CD14-positive monocyte (primary cell): ENCODE data around the gene ISX. TPM values are rescaled to one million over a fixed set of nuclear protein-coding genes. Genes with fewer than 3 reads are reported as not detected.

Experiments
- DNase-seq, 3 donors: peaks; one replicate each; pipeline ENCODE4 v3.0.0-alpha.2; 2011 to 2022
- H2AFZ ChIP-seq: 2 replicates; pipeline ENCODE4 v1.6.0; 2012; ENCODE audit warnings: mild to moderate bottlenecking, low read depth, low read length, inconsistent platforms; ENCODE audit not compliant: insufficient read depth, poor library complexity, severe bottlenecking
- H3K27ac ChIP-seq, 2 donors: 1 replicate in 1 of 2; 2 replicates in 1 of 2; pipeline ENCODE4 v1.5.1; 2012 to 2013; ENCODE audit warnings: low read length in 2 of 2, control low read depth in 1 of 2, inconsistent platforms in 1 of 2, low read depth in 1 of 2, mild to moderate bottlenecking in 1 of 2
- H3K27me3 ChIP-seq, 2 donors: one replicate each; pipeline versions ENCODE4 v1.6.0 to v1.6.1; 2011 to 2013; ENCODE audit warnings: low read length in 2 of 2; ENCODE audit not compliant: control insufficient read depth in 2 of 2, insufficient read depth in 2 of 2
- H3K36me3 ChIP-seq, 2 donors: replicated peaks in 1 of 2; 1 replicate in 1 of 2; 2 replicates in 1 of 2; pipeline versions ENCODE4 v1.5.1 to v1.6.1; 2012 to 2013; ENCODE audit warnings: low read length in 2 of 2, control low read depth in 1 of 2, inconsistent platforms in 1 of 2, mild to moderate bottlenecking in 1 of 2; ENCODE audit not compliant: insufficient read depth in 2 of 2, control insufficient read depth in 1 of 2
- H3K4me1 ChIP-seq, 2 donors: 1 replicate in 1 of 2; 2 replicates in 1 of 2; pipeline versions ENCODE4 v1.5.1 to v1.6.1; 2012 to 2013; ENCODE audit warnings: low read length in 2 of 2, control low read depth in 1 of 2, inconsistent platforms in 1 of 2, mild to moderate bottlenecking in 1 of 2, moderate library complexity in 1 of 2; ENCODE audit not compliant: insufficient read depth in 2 of 2, control insufficient read depth in 1 of 2
- H3K4me2 ChIP-seq: replicated peaks from 2 replicates; pipeline ENCODE3; 2012; ENCODE audit warnings: low read length, moderate library complexity, mild to moderate bottlenecking; ENCODE audit not compliant: poor library complexity, severe bottlenecking; ENCODE audit errors: extremely low read depth
- H3K4me3 ChIP-seq, 3 experiments: fragments of 200-600 bp in 1 of 3; sonication (generic) in 1 of 3; replicated peaks in 1 of 3; 1 replicate in 2 of 3; 2 replicates in 1 of 3; pipeline ENCODE4 v1.5.1; 2011 to 2013; ENCODE audit warnings: low read length in 3 of 3, mild to moderate bottlenecking in 3 of 3, control low read depth in 2 of 3, low read depth in 2 of 3, inconsistent platforms in 1 of 3, moderate library complexity in 1 of 3
- H3K79me2 ChIP-seq: 2 replicates; pipeline ENCODE4 v1.6.0; 2012; ENCODE audit warnings: mild to moderate bottlenecking, control low read depth, inconsistent platforms, low read length, moderate library complexity; ENCODE audit not compliant: insufficient read depth
- H3K9ac ChIP-seq: 2 replicates; pipeline ENCODE4 v1.6.0; 2017; ENCODE audit warnings: low read length, mild to moderate bottlenecking; ENCODE audit not compliant: insufficient read depth, poor library complexity, severe bottlenecking
- H3K9me3 ChIP-seq, 2 donors: replicated peaks in 1 of 2; 1 replicate in 1 of 2; 2 replicates in 1 of 2; pipeline versions ENCODE4 v1.5.1 to v1.6.1; 2012 to 2013; ENCODE audit warnings: low read length in 2 of 2, control low read depth in 1 of 2; ENCODE audit not compliant: control insufficient read depth in 1 of 2, insufficient read depth in 1 of 2
- H4K20me1 ChIP-seq: 2 replicates; pipeline ENCODE4 v1.6.0; 2012; ENCODE audit warnings: mild to moderate bottlenecking, low read length, control low read depth, moderate library complexity; ENCODE audit not compliant: insufficient read depth
- H3K27ac Mint-ChIP-seq, 7 donors: one replicate each; pipeline ENCODE4 v1.8.0; 2020; ENCODE audit warnings: mild to moderate bottlenecking in 7 of 7, mixed read lengths in 7 of 7, moderate library complexity in 6 of 7, inconsistent platforms in 2 of 7
- H3K27me3 Mint-ChIP-seq, 3 donors: one replicate each; pipeline ENCODE4 v1.8.0; 2021 to 2022; ENCODE audit warnings: low read depth in 3 of 3, mild to moderate bottlenecking in 3 of 3, mixed read lengths in 3 of 3, moderate library complexity in 3 of 3, inconsistent platforms in 1 of 3
- H3K36me3 Mint-ChIP-seq, 2 donors: one replicate each; pipeline ENCODE4 v1.8.0; 2020; ENCODE audit warnings: mixed read lengths in 2 of 2, inconsistent platforms in 1 of 2, mild to moderate bottlenecking in 1 of 2
- H3K4me1 Mint-ChIP-seq: one replicate; pipeline ENCODE4 v1.8.0; 2020; ENCODE audit warnings: mild to moderate bottlenecking, mixed read lengths
- H3K4me3 Mint-ChIP-seq, 2 donors: one replicate each; pipeline ENCODE4 v1.8.0; 2020; ENCODE audit warnings: mild to moderate bottlenecking in 2 of 2, mixed read lengths in 2 of 2, moderate library complexity in 1 of 2
- H3K9me3 Mint-ChIP-seq, 7 donors: one replicate each; pipeline ENCODE4 v1.8.0; 2020 to 2022; ENCODE audit warnings: mixed read lengths in 7 of 7, mild to moderate bottlenecking in 6 of 7, moderate library complexity in 6 of 7, inconsistent platforms in 2 of 7
- WGBS: methylation state at CpG from one replicate; pipeline ENCODE4 v1.1.5; 2013; ENCODE audit warnings: missing lambda C conversion rate; ENCODE audit not compliant: insufficient coverage; 5-methylcytosine and 5-hydroxymethylcytosine counted together
- intact Hi-C, 2 donors: fragments of 100-400 bp; cut with micrococcal nuclease; formaldehyde crosslinking; loops; one replicate each; pipeline versions ENCODE4 v1.15.0 to v1.15.1; 2023
- polyA minus RNA-seq: library from RNA; depleted of rRNA, polyadenylated mRNA; stranded (reverse); fragments of >200 nt; gene quantifications from 2 replicates; pipeline ENCODE4 v1.2.3, GENCODE V29; 2012
- polyA plus RNA-seq, 3 donors: library from polyadenylated mRNA; depleted of rRNA in 1 of 3; unstranded in 2 of 3; stranded (reverse) in 1 of 3; fragments of 300-500 nt in 2 of 3; fragments of >200 nt in 1 of 3; fragmentation: Illumina TruSeq in 2 of 3; gene quantifications; 1 replicate in 2 of 3; 2 replicates in 1 of 3; pipeline ENCODE4 v1.2.3, GENCODE V29; 2012 to 2021
- total RNA-seq, 12 experiments: library from RNA in 1 of 12; stranded (reverse) in 1 of 12; fragments of 120-200 nt in 1 of 12; gene quantifications; one replicate each; pipeline ENCODE4 v1.2.4 and lab custom pipeline; 2013 to 2026; ENCODE audit warnings: mixed read lengths in 6 of 12, inconsistent platforms in 1 of 12
- TF ChIP-seq, protein P1 (sequence below): fragments of 200-600 bp; IDR thresholded peaks from one replicate; pipeline ENCODE4 v1.8.0; 2022; ENCODE audit warnings: antibody characterized with exemption, mild to moderate bottlenecking

Gene ISX
- total RNA-seq (2013), result not detected
- polyA plus RNA-seq (not detected), polyA minus RNA-seq (not detected in 2 replicates), total RNA-seq (lab: John Stamatoyannopoulos, UW) (0 to 0.35 (median 0) reads per million in 11 experiments)

DNA sequence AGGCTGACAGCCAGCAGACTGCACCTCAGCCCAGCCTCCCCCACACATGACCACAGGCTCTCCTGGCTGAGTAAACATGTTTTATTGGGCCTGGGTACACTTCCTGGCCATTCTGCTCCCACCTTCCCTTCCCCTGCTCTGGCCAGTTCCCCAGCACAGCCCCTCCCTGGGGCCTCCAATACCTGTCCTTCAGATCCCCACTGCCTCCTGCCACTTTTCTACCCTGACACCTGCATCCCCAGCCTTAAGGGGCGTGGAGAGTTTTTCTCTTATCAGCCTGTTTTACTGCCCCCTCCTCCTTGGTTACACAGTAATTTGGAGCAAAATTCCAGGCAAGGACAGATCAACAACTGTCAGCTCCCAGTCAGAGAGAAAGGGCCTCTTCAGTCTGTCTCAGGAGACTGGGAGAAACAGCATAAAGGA is at the start of gene ISX:
ISX (plus strand) TSS at position 363 of the 423 bp plus-strand sequence. CDS start 930 bp downstream, outside the sequence.
- Histone ChIP-seq H3K9ac (no peak within 1 kb of the TSS), H3K4me2 (no peak within 1 kb of the TSS), H3K27ac (no peak within 1 kb of the TSS), H4K20me1 (no peaks in the 10 kb centered on the region), H3K9me3 (no peaks in the 10 kb centered on the region), H3K4me1 (no peaks in the 10 kb centered on the region), H2AFZ (no peak within 1 kb of the TSS), H3K36me3 (no peaks in the 10 kb centered on the region), H3K79me2 (no peaks in the 10 kb centered on the region), H3K27me3 (no peaks in the 10 kb centered on the region), H3K4me3 (no peak within 1 kb of the TSS)
- H3K9me3 Mint-ChIP-seq, result peaks cover 0 to 7% (median 2%) of the 10 kb centered on the region in 7 donors
- H3K27me3 Mint-ChIP-seq, result peaks cover 0 to 4% (median 2%) of the 10 kb centered on the region in 3 donors
- DNase-seq, result no peak
- no peak within 1 kb of the TSS for H3K27ac Mint-ChIP-seq
- H3K4me1 Mint-ChIP-seq, result peaks cover 16% of the 10 kb centered on the region
- TF ChIP-seq, protein P1, sequence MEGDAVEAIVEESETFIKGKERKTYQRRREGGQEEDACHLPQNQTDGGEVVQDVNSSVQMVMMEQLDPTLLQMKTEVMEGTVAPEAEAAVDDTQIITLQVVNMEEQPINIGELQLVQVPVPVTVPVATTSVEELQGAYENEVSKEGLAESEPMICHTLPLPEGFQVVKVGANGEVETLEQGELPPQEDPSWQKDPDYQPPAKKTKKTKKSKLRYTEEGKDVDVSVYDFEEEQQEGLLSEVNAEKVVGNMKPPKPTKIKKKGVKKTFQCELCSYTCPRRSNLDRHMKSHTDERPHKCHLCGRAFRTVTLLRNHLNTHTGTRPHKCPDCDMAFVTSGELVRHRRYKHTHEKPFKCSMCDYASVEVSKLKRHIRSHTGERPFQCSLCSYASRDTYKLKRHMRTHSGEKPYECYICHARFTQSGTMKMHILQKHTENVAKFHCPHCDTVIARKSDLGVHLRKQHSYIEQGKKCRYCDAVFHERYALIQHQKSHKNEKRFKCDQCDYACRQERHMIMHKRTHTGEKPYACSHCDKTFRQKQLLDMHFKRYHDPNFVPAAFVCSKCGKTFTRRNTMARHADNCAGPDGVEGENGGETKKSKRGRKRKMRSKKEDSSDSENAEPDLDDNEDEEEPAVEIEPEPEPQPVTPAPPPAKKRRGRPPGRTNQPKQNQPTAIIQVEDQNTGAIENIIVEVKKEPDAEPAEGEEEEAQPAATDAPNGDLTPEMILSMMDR, result no peak
- intact Hi-C loops, result no loop called here
- no CpG with 5 or more reads among the region's 1 CpG for WGBS
- H3K36me3 Mint-ChIP-seq, result no peaks in the 10 kb centered on the region
- H3K4me3 Mint-ChIP-seq, result no peak within 1 kb of the TSS

DNA sequence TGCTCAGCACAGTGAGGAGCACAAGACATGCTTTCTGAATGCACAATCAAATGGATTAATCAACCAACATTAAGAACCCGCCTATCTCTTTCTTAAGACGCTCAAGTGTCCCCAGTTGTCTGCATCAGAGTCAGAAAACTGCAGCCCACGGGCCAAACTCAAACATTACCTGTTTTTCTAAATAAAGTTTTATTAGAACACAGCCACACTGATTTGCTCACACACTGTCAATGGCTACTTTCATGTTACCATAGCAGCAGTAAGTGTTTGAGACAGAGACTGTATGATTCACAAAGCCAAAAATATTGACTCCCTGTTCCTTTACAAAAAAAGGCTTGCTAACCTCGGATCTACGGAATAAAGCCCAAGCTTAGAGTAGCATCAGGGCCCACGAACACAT is 49.0 kb upstream of the ISX start:
- Histone ChIP-seq H4K20me1 (no peaks in the 10 kb centered on the region), H3K79me2 (no peaks in the 10 kb centered on the region), H3K27ac (no peak overlapping the region), H3K9me3 (no peaks in the 10 kb centered on the region), H3K4me1 (no peaks in the 10 kb centered on the region), H3K27me3 (no peaks in the 10 kb centered on the region), H3K9ac (no peak overlapping the region), H2AFZ (no peak overlapping the region), H3K4me3 (no peak overlapping the region), H3K36me3 (no peaks in the 10 kb centered on the region), H3K4me2 (no peak overlapping the region)
- H3K4me3 Mint-ChIP-seq, result no peak overlapping the region
- H3K36me3 Mint-ChIP-seq, result no peaks in the 10 kb centered on the region
- peaks cover 2 to 3% (median 3%) of the 10 kb centered on the region in 3 donors for H3K27me3 Mint-ChIP-seq
- H3K9me3 Mint-ChIP-seq, result peaks cover 0 to 2% (median 0%) of the 10 kb centered on the region in 7 donors
- 90% methylated on average over 5 of the region's 6 CpGs for WGBS
- TF ChIP-seq, protein P1, result no peak
- no peak overlapping the region for H3K27ac Mint-ChIP-seq
- no peaks in the 10 kb centered on the region for H3K4me1 Mint-ChIP-seq
- no peak for DNase-seq
- intact Hi-C loops, result no loop called here
